Gastrocnemius medialis (tissue), 4 donors: ENCODE results near the gene DDX1.

Source experiments
- POLR2A ChIP-seq, 2 donors: fragments of 450-650 bp; IDR thresholded peaks; one replicate each; pipeline ENCODE4 v1.6.1; 2017; ENCODE audit warnings: antibody characterized with exemption in 2 of 2, mild to moderate bottlenecking in 2 of 2, moderate library complexity in 2 of 2
- TF ChIP-seq, protein P1 (sequence below), 5 experiments: fragments of 450-650 bp in 3 of 5; fragments of 200-600 bp in 2 of 5; sonication (generic) in 2 of 5; IDR thresholded peaks in 4 of 5; conservative IDR thresholded peaks in 1 of 5; 1 replicate in 4 of 5; 2 replicates in 1 of 5; pipeline ENCODE4 v1.5.1; 2016 to 2019; ENCODE audit warnings: antibody characterized with exemption in 5 of 5, mild to moderate bottlenecking in 3 of 5, moderate library complexity in 3 of 5

DNA sequence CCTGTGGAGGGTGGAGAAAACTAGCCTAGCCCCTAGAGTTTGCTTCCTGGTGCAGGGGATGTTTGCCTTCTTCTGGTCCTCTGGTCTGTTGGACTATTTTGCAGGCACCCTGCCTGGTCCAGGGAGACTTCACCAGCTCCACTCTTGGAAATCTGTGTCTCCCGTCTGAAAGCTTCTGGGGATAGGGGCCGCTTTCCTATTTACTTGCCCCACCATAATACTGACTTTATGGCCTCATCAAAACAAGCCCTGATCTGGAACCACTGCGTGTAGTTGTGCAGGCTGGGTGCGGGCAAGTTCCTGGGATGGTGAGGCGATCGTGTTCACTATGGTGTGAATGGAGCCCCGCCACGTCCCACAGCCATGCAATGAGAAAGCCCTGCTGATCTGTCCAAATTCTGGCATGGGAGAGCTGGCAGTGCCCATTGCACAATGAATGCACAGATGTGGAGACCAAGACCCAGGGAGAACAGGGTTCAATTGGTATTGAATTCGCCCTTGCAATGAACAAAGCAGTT, 74.3 kb downstream of the DDX1 start:
- TF ChIP-seq, protein P1, sequence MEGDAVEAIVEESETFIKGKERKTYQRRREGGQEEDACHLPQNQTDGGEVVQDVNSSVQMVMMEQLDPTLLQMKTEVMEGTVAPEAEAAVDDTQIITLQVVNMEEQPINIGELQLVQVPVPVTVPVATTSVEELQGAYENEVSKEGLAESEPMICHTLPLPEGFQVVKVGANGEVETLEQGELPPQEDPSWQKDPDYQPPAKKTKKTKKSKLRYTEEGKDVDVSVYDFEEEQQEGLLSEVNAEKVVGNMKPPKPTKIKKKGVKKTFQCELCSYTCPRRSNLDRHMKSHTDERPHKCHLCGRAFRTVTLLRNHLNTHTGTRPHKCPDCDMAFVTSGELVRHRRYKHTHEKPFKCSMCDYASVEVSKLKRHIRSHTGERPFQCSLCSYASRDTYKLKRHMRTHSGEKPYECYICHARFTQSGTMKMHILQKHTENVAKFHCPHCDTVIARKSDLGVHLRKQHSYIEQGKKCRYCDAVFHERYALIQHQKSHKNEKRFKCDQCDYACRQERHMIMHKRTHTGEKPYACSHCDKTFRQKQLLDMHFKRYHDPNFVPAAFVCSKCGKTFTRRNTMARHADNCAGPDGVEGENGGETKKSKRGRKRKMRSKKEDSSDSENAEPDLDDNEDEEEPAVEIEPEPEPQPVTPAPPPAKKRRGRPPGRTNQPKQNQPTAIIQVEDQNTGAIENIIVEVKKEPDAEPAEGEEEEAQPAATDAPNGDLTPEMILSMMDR (IDR thresholded peaks at IDR 0.05 in 4 of 5, conservative IDR thresholded peaks at IDR 0.05 in 1 of 5): no peak
- TF ChIP-seq POLR2A (IDR thresholded peaks at IDR 0.05): no peak
